HepG2 (cell line): ENCODE measurements around the gene MIDN. TPM values are rescaled to one million over a fixed set of nuclear protein-coding genes. Genes with fewer than 3 reads are reported as not detected.

Experiments
- ATF2 ChIP-seq: sonication (generic); formaldehyde crosslinking; IDR thresholded peaks from 2 replicates; pipeline ENCODE4 v1.4.0; 2020; ENCODE audit warnings: missing genetic modification reagents
- CEBPB ChIP-seq: IDR thresholded peaks from 2 replicates; pipeline ENCODE4 v1.6.1; 2011; ENCODE audit warnings: low read depth, low read length, improper control_type of control experiment, borderline replicate concordance
- CTCF ChIP-seq: sonication (generic); formaldehyde crosslinking; IDR thresholded peaks from 2 replicates; pipeline ENCODE4 v1.5.0; 2020; ENCODE audit warnings: mild to moderate bottlenecking, missing genetic modification reagents, moderate library complexity
- GRHL1 ChIP-seq: sonication (generic); formaldehyde crosslinking; conservative IDR thresholded peaks from 2 replicates; pipeline ENCODE4 v1.8.0; 2022; ENCODE audit warnings: missing genetic modification reagents
- HCFC1 ChIP-seq: fragments of 150-350 bp; IDR thresholded peaks from 2 replicates; pipeline ENCODE4 v1.6.1; 2014; ENCODE audit warnings: low read depth, low read length
- HES4 ChIP-seq: sonication (generic); formaldehyde crosslinking; IDR thresholded peaks from 2 replicates; pipeline ENCODE4 v1.9.0; 2021; ENCODE audit warnings: mild to moderate bottlenecking, missing genetic modification reagents, borderline replicate concordance
- HMGXB4 ChIP-seq, 2 experiments: sonication (generic) in 1 of 2; formaldehyde crosslinking in 1 of 2; IDR thresholded peaks; 2 replicates each; pipeline versions ENCODE4 v1.4.0 to v1.6.1; 2018 to 2020; ENCODE audit warnings: missing genetic modification reagents in 2 of 2, borderline replicate concordance in 1 of 2, low read depth in 1 of 2, mild to moderate bottlenecking in 1 of 2, missing biosample characterization in 1 of 2
- ISX ChIP-seq: sonication (generic); formaldehyde crosslinking; conservative IDR thresholded peaks from 2 replicates; pipeline ENCODE4 v1.5.0; 2020; ENCODE audit warnings: missing genetic modification reagents
- MXD4 ChIP-seq: IDR thresholded peaks from 2 replicates; pipeline ENCODE4 v1.6.1; 2016; ENCODE audit warnings: mild to moderate bottlenecking, missing biosample characterization, missing genetic modification reagents
- MZF1 ChIP-seq: sonication (generic); formaldehyde crosslinking; IDR thresholded peaks from 2 replicates; pipeline ENCODE4 v1.8.1; 2023; ENCODE audit warnings: mild to moderate bottlenecking, missing genetic modification reagents, borderline replicate concordance
- NCOR1 ChIP-seq: fragments of 200-600 bp; sonication (generic); IDR thresholded peaks from 2 replicates; pipeline ENCODE4 v1.7.0; 2017; ENCODE audit warnings: antibody characterized with exemption, low read length, borderline replicate concordance
- PHB2 ChIP-seq: fragments of 450-650 bp; IDR thresholded peaks from 2 replicates; pipeline ENCODE4 v1.6.1; 2018; ENCODE audit not compliant: partially characterized antibody
- RARG ChIP-seq: sonication (generic); formaldehyde crosslinking; IDR thresholded peaks from 2 replicates; pipeline ENCODE4 v1.4.0; 2020; ENCODE audit warnings: low read depth, mild to moderate bottlenecking, missing genetic modification reagents
- SRF ChIP-seq: IDR thresholded peaks from 2 replicates; pipeline ENCODE4 v1.6.1; 2011; ENCODE audit warnings: mild to moderate bottlenecking, low read depth, low read length, moderate library complexity
- SRSF1 ChIP-seq: fragments of 200-400 bp; formaldehyde crosslinking; optimal IDR thresholded peaks from 2 replicates; pipeline ENCODE3; 2017; ENCODE audit warnings: mild to moderate bottlenecking, low read depth, low read length, moderate library complexity
- ZNF18 ChIP-seq: sonication (generic); formaldehyde crosslinking; IDR thresholded peaks from 2 replicates; pipeline ENCODE4 v1.8.0; 2022; ENCODE audit warnings: mild to moderate bottlenecking, missing genetic modification reagents; ENCODE audit not compliant: insufficient replicate concordance
- ZNF180 ChIP-seq: sonication (generic); formaldehyde crosslinking; IDR thresholded peaks from 2 replicates; pipeline ENCODE4 v1.4.0; 2020; ENCODE audit warnings: low read depth, missing genetic modification reagents, borderline replicate concordance
- ZNF251 ChIP-seq: sonication (generic); formaldehyde crosslinking; IDR thresholded peaks from 2 replicates; pipeline ENCODE4 v1.9.0; 2021; ENCODE audit warnings: mild to moderate bottlenecking, missing genetic modification reagents
- ZNF33B ChIP-seq: sonication (generic); formaldehyde crosslinking; IDR thresholded peaks from 2 replicates; pipeline ENCODE4 v1.5.1; 2020; ENCODE audit warnings: mild to moderate bottlenecking, missing genetic modification reagents
- ZNF350 ChIP-seq: sonication (generic); formaldehyde crosslinking; IDR thresholded peaks from 2 replicates; pipeline ENCODE4 v1.4.0; 2020; ENCODE audit warnings: mild to moderate bottlenecking, low read depth, missing genetic modification reagents, borderline replicate concordance
- ZNF775 ChIP-seq: sonication (generic); formaldehyde crosslinking; IDR thresholded peaks from 2 replicates; pipeline ENCODE4 v1.4.0; 2020; ENCODE audit warnings: missing genetic modification reagents, mild to moderate bottlenecking, moderate library complexity, borderline replicate concordance
- polyA plus RNA-seq, 8 experiments: library from polyadenylated mRNA; depleted of rRNA in 3 of 8; stranded (reverse) in 7 of 8; unstranded in 1 of 8; fragments of >200 nt; fragmentation: Illumina TruSeq in 4 of 8; extraction: Trizol in 4 of 8; gene quantifications; 2 replicates each; pipeline versions ENCODE4 v1.2.1 to v1.2.3, GENCODE V29; 2011 to 2016; ENCODE audit warnings: low read depth in 4 of 8, missing spikeins in 1 of 8, mixed read lengths in 1 of 8; ENCODE audit not compliant: insufficient read depth in 1 of 8
- total RNA-seq, 5 experiments: library from RNA; depleted of rRNA; stranded (reverse); fragments of >200 nt; fragmentation: Illumina TruSeq; extraction: Trizol; gene quantifications; 2 replicates each; pipeline ENCODE4 v1.2.3, GENCODE V29; 2016; ENCODE audit warnings: low read depth in 1 of 5

The MIDN gene
- total and polyA plus RNA-seq, 2 of the 13 experiments (the other 11 are each of a cell fraction or from before 2014, with no cell fraction given) = 8.4 to 18.0 TPM

GRCh38 chr19:1260749-1261537 lies 12.6 kb downstream of the MIDN start (continued):
- TF ChIP-seq RARG (no peak), NCOR1 (no peak), MZF1 (CRISPR knock-in tag) (no peak), HCFC1 (no peak), SRF (no peak), HMGXB4 (CRISPR knock-in tag; IDR thresholded peaks at IDR 0.05; ENCODE audit: borderline replicate concordance in 1 of 2, low read depth in 1 of 2) (no peak; a peak in 1 of 4 replicates), ZNF180 (CRISPR knock-in tag) (no peak), MXD4 (CRISPR knock-in tag) (no peak; the same call in 1 of the 2 replicates), PHB2 (no peak), ZNF775 (CRISPR knock-in tag) (no peak), ZNF251 (no peak), ZNF33B (no peak), CTCF (CRISPR knock-in tag) (no peak), ISX (CRISPR knock-in tag) (no peak), CEBPB (no peak), ATF2 (peak; percentile 97), SRSF1 (no peak), HES4 (no peak), ZNF18 (no peak), GRHL1 (CRISPR knock-in tag) (no peak), ZNF350 (no peak)
